GM18873 (cell line): ENCODE data around the gene MCOLN1.
"Not testable (repeated sequence)": the region's sequence is repeated elsewhere in the genome, so short reads cannot be mapped to it uniquely, and the experiment has no call there.

Experiments used
- ATAC-seq: cut with Tn5 transposase; IDR thresholded peaks from one replicate; pipeline ENCODE4 v1.9.1; 2021; ENCODE audit warnings: mild to moderate bottlenecking, moderate library complexity, moderate number of reproducible peaks; ENCODE audit not compliant: unreplicated experiment, low FRiP score

The MCOLN1 gene

DNA sequence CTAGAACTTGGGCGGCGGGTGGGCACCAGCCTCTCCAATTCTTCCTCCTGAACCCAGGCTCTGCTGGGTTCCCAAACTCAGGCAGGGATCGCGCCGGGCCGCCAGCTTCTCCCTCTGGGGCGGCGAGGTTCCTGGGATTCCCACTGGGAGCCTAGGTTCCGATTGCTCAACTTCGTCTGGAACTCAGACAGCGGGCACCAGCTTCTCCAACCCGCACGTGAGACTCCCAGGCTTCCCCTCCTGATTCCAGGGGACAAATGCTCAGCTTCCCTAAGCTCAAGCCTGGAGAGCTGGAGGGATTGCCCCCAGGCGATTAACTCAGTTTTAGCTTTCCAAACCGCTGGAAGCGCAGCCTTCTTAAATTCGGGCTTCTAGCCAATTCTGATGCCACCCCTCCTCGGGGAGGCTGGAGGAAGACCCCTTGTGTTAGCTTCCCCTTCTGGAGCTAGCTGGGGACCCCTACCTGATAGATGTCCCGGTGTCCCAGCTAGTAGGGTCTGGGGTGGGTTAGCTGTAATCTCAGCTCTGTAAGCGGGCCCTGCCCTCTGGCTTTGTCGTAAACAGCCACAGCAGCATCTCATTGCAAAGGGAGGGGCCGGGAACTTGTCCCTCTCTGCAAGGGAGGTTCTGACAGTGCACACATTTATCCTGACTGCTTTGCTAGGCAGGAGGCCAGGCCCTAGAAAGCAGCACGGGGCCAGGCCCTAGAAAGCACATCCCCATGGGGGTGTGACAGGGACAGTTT is 671 bp downstream of the MCOLN1 start:
- ATAC-seq, result no peak

DNA sequence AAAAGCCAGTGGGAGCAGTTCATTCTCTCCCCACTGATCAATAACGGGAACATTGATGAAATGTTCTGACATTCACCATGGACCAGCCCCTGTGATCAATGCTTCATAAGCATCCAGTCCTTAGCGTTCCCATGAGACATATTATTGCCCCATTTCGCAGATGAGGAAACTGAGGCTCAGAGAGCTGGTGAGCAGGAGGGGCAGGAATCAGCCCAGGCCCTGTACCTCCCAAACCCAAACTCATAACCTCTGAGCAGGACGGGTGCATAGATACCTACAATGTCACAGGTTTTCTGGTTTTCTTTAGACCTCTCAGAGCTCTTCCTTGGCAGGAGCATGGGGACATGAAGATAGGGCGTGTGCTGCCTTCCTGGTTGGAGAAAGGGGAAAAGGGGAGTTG is 2.1 kb downstream of the MCOLN1 start:
- ATAC-seq, result no peak

DNA sequence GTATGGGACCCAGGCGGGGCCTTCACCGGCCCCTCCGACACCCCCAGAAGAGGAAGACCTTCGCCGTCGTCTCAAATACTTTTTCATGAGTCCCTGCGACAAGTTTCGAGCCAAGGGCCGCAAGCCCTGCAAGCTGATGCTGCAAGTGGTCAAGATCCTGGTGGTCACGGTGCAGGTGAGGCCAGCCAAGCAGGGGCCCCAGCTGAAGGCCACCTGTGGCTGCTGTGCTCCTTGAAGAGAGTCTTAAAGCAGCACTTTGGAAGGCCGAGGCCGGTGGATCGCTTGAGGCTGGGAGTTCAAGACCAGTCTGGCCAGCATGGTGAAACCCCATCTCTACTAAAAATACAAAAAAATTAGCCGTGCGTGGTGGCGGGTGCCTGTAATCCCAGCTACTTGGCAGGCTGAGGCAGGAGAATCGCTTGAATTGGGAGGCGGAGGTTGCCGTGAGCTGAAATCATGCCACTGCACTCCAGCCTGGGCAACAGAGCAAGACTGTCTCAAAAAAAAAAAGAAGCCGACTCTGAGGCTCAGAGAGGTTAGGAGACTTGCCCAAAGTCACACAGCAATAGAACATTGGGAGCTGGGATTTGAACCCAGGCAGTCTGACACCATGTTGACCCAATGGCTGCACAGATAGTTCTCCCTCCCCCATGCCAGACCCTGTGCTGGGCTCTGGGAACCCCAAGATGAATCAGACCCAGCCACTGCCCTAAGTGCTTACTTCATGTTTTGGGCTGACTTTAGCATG is 2.7 kb downstream of the MCOLN1 start:
- ATAC-seq, result no peak

DNA sequence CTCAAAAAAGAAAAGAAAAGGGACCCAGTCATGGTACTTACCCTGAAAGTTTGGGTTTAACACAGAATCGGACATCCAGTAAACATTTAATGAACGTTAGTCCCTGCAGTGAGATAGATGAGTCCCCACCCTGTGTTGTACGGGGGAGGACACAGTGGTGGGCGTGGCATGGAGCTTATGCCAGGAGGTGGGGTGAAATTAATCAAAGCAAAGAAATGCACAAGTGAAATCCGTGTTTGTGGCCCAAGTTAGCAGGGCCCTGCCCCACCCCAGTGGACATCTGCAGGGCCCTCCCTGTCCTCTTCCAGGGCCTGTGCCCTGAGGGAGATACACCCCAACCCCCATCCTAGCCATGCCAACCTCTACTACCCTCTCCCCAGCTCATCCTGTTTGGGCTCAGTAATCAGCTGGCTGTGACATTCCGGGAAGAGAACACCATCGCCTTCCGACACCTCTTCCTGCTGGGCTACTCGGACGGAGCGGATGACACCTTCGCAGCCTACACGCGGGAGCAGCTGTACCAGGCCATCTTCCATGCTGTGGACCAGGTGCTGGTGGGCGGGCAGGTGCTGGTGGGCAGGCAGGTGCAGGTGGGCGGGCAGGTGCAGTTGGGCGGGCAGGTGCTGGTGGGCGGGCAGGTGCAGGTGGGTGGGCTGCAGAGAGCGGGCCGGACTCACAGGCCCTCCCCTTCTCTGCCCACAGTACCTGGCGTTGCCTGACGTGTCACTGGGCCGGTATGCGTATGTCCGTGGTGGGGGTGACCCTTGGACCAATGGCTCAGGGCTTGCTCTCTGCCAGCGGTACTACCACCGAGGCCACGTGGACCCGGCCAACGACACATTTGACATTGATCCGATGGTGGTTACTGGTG is 3.9 kb downstream of the MCOLN1 start:
- ATAC-seq, result no peak

DNA sequence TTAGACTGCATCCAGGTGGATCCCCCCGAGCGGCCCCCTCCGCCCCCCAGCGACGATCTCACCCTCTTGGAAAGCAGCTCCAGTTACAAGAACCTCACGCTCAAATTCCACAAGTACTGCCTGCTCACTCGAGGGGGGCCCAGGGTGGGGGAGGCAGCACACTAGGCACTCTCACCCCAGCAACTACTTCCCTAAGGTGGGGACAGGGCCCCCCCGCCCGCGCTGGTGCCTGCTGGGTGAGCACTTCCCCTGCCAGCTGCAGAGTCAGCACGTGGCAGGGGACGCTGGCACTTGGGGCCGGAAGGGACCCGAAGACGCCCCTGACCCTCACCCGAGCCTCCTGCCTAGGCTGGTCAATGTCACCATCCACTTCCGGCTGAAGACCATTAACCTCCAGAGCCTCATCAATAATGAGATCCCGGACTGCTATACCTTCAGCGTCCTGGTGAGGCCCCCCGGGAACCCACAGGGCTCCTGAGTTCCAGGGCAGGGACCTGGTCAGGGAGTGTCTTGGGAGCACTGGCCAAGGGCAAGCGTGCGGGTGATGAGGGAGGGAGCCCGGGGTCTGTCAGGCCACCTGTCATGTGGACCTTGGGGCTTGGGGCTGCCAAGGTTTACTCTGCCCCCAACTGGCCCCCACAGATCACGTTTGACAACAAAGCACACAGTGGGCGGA is 5.2 kb downstream of the MCOLN1 start:
- no peak for ATAC-seq

DNA sequence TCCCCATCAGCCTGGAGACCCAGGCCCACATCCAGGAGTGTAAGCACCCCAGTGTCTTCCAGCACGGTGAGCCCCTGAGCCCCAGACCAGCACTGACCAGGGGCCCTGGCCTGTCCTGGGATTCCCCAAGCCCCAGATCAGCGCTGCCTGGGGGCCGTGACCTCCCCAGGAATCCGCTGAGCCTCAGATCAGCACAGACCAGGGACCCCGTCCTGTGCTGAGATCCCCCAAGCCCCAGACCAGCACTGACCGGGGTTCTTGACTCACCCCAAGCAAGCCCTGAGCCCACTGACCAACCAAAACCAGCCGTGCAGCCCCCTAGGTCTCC is 5.7 kb downstream of the MCOLN1 start:
- ATAC-seq, result no peak

DNA sequence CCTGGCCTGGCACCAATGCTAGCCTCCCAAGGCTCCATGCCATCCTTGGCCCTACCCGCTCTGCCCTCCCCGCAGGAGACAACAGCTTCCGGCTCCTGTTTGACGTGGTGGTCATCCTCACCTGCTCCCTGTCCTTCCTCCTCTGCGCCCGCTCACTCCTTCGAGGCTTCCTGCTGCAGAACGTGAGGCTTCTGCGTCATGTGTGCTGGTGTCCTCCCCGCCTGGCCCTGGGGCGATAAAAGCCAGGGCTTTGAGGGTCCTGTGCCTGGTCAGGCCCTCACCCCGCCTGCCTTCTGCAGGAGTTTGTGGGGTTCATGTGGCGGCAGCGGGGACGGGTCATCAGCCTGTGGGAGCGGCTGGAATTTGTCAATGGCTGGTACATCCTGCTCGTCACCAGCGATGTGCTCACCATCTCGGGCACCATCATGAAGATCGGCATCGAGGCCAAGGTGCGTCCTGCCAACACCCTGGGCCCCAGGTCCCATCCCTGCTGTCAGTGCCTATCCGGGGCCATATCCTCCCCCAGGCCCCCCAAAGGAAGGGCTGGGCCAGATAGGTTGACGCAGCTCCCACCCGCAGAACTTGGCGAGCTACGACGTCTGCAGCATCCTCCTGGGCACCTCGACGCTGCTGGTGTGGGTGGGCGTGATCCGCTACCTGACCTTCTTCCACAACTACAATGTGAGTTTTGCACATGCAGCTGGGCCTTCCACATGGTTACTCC is 6.3 kb downstream of the MCOLN1 start:
- ATAC-seq, result no peak

DNA sequence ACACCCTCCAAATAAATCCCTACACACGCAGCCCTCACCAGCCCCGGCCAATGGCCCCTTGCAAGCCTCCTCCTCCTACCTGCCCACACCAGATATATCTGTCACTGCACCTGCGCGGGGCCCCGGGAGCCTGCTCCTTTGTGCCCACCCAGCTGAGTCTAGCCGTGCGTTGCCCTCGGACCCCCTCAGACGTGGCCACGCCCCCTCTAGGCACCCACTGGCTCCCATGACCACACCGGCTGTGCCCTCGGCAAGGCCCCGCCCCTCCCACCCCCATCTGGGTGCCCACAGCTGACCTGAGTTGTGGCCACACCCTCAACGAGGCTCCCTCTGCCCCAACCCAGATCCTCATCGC is 6.8 kb downstream of the MCOLN1 start:
- ATAC-seq, result no peak

DNA sequence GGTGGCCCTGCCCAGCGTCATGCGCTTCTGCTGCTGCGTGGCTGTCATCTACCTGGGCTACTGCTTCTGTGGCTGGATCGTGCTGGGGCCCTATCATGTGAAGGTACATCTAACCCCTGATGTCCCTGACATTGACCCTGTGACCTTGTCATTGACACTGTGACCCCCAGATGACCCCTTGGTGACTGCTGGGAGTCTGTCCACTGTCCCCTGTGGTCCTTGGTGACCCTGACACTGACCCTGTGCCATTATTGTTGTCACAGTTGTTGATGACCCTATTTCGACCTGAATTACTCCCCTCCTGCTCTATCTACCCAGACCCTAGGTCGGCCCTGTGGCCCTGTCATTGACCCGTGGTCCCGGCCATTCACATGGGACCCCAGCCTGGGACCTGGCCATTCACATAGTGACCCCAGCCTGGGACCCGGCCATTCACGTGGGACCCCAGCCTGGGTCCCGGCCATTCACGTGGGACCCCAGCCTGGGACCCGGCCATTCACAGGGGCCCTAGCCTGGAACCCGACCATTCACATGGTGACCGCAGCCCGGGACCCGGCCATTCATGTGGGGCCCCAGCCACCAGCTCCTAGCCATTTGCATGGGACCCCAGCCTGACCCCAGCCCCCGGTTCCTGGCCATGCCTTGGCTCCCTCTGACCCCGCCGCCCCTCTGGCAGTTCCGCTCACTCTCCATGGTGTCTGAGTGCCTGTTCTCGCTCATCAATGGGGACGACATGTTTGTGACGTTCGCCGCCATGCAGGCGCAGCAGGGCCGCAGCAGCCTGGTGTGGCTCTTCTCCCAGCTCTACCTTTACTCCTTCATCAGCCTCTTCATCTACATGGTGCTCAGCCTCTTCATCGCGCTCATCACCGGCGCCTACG is 7.4 kb downstream of the MCOLN1 start:
- ATAC-seq, result no peak

DNA sequence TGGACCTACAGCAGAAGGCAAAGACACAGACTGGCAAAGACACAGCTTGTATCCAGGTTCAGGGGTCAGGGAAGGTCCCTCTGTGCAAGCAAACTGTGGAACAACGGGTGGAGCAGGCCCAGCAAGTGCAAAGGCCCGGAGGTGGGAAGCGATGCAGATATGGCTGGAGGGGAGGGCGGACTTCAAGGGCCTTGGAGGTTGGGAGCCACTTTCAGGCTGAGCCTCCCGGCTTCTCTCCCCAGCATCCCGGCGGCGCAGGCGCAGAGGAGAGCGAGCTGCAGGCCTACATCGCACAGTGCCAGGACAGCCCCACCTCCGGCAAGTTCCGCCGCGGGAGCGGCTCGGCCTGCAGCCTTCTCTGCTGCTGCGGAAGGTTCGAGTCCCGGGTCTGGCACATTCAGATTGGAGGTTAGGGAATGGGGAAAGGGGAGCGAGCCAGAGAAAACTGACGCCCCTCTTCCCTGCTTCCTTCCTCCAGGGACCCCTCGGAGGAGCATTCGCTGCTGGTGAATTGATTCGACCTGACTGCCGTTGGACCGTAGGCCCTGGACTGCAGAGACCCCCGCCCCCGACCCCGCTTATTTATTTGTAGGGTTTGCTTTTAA is 11.0 kb downstream of the MCOLN1 start:
- no peak for ATAC-seq

DNA sequence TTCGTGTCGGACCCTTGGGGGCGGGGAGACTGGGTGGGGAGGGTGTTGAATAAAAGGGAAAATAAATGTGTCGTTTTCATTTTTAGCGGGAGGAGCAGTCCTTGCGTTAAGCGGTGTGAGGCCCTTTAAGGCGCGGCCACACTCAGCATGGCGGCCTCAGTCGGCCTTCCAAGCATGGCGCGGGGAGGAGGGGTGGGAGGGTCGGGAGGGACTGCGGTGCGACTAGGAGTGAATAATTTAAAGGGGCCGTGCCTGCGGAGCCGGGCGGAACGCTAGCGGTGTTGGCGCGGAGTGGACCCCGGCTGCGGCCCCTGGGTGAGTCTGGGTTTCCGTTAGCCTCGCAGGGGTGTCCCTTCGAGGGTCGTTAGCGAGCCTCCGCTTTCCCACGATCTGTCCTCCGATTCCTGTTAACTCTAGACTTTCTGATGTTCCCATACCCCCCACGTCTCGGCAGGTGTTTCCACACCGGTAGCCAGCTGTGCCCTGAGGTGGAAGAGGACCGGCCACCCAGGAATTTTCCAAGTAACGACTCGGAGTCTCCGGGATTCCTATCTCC is 11.6 kb downstream of the MCOLN1 start:
- no peak for ATAC-seq

DNA sequence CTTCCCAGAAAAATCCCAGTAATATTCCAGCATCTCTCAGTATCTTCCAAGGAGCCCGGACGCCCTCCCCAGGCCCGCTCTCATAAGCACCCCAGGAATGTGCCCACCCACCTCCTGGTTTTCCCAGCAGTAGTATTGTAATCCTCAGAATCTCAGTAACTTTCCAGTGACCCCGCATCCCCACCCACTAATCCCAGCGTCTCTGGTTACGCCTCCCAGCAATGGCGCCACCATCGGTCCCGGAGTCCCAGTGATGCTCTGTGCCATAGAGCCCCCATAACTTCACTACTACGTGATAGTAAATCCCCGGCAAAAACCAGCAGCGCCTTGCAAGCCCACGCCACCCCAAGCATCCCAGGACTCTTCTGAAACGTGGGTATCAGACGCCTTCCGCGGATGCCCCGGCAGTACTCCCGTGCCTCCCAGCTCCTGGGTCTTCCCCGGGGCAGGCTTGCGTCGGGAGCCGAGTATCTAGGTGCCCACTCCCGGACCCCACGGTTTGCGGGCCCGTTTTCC is 12.2 kb downstream of the MCOLN1 start:
- ATAC-seq, result no peak

DNA sequence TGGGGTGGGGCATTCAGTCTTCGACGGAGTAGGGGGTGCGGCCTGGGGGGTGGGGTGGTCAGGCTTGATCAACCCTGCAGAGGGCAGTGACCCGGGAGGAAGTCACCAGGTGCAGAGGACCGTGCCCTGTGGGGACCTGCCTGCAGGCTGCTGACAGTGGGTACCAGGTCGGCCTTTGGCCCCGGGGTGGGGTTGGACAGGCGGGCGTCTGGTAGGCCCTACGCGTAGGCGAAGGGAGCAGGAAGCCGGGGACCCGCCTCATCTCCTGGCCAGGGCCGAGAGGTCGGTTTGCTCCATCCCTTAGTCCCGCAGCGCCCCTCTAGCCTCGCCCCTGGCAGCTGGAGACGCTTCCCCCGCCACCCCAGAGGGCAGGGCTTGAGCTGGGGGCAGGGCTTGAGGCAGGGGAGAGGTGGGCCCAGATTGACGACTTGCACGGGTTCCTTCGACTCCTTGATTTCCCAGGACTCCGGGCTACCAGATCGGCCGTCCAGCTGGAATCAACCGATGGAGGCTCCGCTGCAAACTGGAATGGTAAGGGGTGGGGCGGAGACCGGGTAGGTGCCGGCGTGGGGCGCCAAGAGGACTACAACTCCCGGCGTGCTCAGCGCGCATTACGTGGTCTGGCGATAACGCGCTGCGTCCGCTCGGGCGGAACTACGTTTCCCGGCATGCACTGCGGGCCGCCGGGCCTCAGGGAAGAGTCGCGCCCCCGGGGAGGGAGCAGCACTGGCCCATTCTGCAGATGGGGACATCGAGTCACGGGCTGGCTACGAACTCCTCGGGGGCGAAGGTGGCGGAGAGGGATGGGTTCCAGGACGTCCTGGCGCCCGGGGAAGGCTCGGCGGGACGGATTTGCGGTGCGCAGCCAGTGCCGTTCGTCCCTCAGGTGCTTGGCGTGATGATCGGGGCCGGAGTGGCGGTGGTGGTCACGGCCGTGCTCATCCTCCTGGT is 12.9 kb downstream of the MCOLN1 start, which contains the start of gene PNPLA6:
Gene PNPLA6, plus strand, starts transcription at position 671 of the 951 bp plus-strand sequence. Its CDS starts 72 bp downstream, at position 743.
- peak; percentile 65 for ATAC-seq

DNA sequence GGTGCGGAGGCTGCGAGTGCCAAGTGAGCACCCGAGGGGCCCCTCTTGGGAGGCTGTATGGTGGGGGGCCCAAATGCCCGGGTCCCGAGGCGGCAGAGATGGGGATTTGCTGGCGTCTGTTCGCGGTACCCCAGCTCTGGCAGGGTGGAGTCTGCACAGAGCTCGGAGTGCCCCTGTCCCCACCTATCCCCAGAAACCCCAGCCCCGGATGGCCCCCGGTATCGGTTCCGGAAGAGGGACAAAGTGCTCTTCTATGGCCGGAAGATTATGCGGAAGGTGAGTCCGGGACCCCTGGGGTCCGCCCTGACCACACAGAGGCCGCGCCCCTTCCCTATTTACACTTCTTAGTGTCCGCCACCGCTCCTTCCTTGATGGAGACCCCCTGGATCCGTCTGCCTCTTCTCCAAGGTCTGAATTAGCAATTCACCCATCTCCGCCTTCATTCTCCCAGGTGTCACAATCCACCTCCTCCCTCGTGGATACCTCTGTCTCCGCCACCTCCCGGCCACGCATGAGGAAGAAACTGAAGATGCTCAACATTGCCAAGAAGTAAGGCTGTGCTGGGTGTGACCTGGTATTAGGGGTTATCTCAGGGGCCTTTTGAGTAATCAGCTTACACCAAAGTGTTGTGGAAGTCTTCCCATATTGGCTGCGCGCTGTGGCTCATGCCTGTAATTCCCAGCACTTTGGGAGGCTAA is 13.7 kb downstream of the MCOLN1 start:
- ATAC-seq, result no peak

DNA sequence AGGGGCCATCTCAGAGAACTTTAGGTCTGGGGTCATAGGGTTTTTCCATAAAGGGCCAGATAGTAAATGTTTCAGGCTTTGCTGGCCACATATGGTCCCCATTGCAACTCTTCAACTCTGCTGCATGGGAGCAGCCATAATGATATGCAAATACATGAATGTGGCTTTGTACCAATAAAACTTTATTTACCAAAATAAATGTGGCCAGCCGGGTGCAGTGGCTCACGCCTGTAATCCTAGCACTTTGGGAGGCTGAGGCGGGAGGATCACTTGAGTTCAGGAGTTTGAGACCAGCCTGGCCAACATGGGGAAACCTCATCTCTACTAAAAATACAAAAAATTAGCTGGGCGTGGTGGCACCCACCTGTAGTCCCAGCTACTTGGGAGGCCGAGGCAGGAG is 16.6 kb downstream of the MCOLN1 start:
- ATAC-seq, result not testable (repeated sequence)

DNA sequence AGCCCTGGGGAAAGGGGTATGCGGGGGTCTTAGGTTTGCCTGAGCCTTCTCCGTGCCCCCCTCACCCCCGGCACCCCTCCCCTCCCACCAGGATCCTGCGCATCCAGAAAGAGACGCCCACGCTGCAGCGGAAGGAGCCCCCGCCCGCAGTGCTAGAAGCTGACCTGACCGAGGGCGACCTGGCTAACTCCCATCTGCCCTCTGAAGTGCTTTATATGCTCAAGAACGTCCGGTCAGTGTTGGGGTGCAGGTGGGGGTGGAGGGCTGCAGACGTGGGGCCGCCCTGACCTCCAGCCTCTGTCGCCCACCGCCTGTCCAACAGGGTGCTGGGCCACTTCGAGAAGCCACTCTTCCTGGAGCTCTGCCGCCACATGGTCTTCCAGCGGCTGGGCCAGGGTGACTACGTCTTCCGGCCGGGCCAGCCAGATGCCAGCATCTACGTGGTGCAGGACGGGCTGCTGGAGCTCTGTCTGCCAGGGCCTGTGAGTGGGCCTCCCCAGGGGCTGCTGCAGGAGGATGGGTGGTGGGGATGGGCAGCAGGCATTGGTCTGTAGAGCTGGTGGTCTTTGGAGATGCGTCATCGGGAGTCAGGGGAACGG is 17.5 kb downstream of the MCOLN1 start:
- ATAC-seq, result no peak
